Retinal pigment epithelial cell (primary cell): ENCODE results near the gene KIF25.
A peak's percentile ranks its signal among the peaks of the same experiment; 100 is the strongest.
"Not testable (repeated sequence)": the region's sequence is repeated elsewhere in the genome, so short reads cannot be mapped to it uniquely, and the experiment has no call there.

Source experiments
- DNase-seq: peaks from one replicate; pipeline ENCODE4 v3.0.0-alpha.2; 2010; ENCODE audit warnings: low read depth
- H3K4me3 ChIP-seq: 2 replicates; pipeline ENCODE4 v1.5.1; 2011; ENCODE audit warnings: mild to moderate bottlenecking, low read length, control low read depth, moderate library complexity
- TF ChIP-seq, protein P1 (sequence below): conservative IDR thresholded peaks from 2 replicates; pipeline ENCODE4 v1.5.1; 2011; ENCODE audit warnings: low read depth, low read length, control low read depth, inconsistent platforms

The KIF25 gene

DNA sequence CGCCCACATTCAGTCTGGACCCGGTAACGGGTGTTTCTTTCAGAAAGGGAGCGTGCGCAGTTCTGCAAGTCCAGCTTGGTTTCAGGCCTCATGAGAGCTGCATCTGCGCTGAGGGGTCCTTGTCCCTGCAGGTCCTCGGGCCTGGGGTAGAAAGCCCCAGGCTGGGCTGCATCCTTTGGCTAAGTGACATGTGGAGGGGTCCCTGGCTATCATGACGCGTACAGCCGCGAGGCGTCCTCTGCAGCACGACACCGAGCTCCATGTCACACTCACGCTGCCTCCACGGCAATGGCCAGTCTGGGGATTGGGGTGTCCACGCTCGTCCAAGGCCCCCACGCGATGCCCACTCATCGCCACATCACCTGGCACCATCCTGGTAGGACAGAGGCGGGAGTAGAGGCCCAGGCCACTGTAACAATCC lies 1.7 kb upstream of the KIF25 start:
- no peak overlapping the region for H3K4me3 ChIP-seq
- no peak for DNase-seq
- TF ChIP-seq, protein P1, sequence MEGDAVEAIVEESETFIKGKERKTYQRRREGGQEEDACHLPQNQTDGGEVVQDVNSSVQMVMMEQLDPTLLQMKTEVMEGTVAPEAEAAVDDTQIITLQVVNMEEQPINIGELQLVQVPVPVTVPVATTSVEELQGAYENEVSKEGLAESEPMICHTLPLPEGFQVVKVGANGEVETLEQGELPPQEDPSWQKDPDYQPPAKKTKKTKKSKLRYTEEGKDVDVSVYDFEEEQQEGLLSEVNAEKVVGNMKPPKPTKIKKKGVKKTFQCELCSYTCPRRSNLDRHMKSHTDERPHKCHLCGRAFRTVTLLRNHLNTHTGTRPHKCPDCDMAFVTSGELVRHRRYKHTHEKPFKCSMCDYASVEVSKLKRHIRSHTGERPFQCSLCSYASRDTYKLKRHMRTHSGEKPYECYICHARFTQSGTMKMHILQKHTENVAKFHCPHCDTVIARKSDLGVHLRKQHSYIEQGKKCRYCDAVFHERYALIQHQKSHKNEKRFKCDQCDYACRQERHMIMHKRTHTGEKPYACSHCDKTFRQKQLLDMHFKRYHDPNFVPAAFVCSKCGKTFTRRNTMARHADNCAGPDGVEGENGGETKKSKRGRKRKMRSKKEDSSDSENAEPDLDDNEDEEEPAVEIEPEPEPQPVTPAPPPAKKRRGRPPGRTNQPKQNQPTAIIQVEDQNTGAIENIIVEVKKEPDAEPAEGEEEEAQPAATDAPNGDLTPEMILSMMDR = no peak

DNA sequence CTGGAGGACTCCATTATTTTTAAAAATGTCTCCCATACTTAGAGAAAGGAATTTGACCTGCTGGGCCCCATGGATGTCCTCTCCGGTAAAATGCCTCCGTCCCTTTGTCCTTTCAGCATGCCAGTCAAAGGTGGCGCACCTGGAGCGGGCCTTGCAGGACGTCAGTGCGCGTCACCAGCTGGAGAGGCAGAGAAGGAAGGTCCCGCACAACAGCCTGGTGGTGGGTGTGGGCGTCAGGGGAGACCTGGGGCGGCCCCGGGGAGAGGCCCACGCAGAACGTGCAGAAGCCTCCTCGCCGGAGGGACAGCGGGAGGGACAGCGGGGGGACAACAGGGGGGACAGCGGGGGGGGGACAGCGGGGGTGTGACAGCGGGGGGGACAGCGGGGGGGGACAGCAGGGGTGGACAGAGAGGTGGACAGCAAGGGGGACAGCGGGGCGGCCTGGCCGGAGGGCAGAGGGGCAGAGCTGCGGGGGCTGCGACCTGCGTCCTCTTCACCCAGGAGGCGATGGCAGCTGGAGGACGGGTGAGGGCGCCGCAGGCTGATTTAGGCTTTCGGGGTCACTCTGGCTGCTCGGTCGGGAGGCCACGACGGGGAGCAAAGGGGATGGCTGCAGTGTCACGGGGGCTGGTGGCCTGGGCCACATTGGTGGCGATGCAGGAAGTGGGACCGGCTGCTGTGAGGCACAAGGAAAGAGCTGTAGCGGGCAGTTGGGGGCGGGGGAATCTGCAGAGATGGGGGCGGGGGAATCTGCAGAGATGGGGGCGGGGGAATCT lies 859 bp upstream of the KIF25 start:
- no peak overlapping the region for H3K4me3 ChIP-seq
- TF ChIP-seq, protein P1 = peak; percentile 6
- no peak for DNase-seq

DNA sequence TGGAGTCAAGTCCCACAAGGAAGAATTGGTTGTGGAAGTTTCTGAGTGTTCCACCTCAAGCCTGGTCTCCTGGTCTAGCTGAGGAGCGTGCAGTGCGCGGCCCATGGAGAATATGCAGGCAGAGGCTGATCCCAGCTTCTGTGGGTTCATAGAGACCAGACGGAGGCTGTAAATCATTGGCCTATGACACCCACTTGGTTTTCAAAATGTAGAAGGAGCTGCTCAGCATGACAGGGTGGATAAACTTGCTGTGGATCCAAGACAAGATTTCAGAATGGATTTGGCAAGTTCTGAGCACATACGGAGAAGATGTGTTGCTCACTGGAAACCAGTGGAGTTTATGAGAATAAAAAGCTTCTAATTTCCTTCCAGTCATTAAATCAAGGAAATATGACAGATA lies 744 bp downstream of the KIF25 start:
- DNase-seq = no peak
- TF ChIP-seq, protein P1 = no peak

DNA sequence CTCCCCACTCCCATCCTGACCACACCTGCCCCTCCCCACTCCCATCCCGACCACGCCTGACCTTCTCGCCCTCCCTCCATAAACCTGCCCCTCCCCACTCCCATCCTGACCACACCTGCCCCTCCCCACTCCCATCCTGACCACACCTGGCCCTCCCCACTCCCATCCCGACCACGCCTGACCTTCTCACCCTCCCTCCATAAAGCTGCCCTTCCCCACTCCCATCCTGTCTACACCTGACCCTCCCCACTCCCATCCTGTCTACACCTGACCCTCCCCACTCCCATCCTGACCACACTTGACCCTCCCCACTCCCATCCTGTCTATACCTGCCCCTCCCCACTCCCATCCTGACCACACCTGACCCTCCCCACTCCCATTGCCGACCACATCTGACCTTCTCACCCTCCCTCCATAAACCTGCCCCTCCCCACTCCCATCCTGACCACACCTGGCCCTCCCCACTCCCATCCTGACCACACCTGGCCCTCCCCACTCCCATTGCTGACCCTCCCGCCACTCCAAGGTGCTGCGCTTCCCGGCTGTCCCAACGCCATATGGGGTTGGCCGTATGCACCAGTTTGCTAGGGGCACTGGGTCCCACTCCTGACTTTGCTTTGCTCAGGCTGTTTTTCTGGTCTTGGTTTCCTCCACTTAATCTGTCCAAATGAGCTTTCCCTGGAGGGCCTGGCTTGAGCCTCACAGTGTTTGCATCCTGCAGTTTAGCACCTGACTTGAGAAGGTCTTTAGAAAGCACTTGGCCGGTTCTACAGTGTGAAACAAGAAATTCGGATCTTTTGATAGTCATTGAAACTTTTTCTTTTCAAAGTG lies 2.9 kb downstream of the KIF25 start:
- H3K4me3 ChIP-seq = no peak overlapping the region
- TF ChIP-seq, protein P1 = no peak
- no peak for DNase-seq

More for the DNA sequence above, 744 bp downstream of the KIF25 start:
- no peak overlapping the region for H3K4me3 ChIP-seq

DNA sequence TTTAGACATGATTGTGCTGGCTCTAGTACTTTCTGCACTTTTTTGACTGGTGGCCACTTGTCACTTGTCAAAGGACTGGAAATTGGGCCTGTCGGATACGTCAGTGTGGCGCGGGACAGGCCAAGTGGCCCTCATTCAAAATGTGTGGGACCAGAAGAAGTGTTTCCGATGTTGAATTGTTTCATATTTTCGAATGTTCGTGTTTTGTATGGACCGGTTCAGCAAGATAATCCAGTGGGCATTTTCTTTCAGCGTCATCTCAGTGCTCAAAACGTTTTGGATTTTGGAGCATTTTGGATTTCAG lies 3.5 kb downstream of the KIF25 start:
- TF ChIP-seq, protein P1 = no peak
- H3K4me3 ChIP-seq = no peak overlapping the region
- DNase-seq = no peak

DNA sequence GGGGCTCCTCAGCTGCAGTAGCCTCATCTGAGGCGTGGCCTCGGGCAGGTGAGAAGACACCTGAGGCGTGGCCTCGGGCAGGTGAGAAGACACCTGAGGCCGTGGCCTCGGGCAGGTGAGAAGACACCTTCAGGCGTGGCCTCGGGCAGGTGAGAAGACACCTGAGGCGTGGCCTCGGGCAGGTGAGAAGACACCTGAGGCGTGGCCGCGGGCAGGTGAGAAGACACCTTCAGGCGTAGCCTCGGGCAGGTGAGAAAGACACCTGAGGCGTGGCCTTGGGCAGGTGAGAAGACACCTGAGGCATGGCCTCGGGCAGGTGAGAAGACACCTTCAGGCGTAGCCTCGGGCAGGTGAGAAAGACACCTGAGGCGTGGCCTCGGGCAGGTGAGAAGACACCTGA lies 4.0 kb downstream of the KIF25 start:
- DNase-seq = not testable (repeated sequence)

DNA sequence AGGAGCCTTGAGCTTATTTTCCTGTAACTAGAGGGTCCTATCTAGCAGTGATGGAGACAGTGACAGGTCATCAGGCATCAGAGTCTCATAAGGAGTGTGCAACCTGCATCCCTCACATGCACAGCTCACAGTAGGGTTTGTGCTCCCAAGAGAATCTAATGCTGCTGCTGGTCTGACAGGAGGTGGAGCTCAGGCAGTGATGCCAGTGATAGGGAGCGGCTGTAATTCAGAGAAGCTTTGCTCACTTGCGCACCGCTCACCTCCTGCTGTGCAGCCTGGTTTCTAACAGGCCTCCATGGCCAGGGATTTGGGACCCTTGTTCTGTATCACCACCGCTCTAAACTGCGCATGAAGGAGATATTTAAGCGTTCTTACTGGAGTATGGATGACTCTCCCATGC lies 5.3 kb downstream of the KIF25 start:
- TF ChIP-seq, protein P1 = no peak
- H3K4me3 ChIP-seq = no peak overlapping the region
- no peak for DNase-seq

More for the DNA sequence above, 4.0 kb downstream of the KIF25 start:
- H3K4me3 ChIP-seq = not testable (repeated sequence)
